ENCODE measurements around the gene LAX1.
"Not testable (repeated sequence)": the region's sequence is repeated elsewhere in the genome, so short reads cannot be mapped to it uniquely, and the experiment has no call there.

The LAX1 gene, protein sequence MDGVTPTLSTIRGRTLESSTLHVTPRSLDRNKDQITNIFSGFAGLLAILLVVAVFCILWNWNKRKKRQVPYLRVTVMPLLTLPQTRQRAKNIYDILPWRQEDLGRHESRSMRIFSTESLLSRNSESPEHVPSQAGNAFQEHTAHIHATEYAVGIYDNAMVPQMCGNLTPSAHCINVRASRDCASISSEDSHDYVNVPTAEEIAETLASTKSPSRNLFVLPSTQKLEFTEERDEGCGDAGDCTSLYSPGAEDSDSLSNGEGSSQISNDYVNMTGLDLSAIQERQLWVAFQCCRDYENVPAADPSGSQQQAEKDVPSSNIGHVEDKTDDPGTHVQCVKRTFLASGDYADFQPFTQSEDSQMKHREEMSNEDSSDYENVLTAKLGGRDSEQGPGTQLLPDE

DNA sequence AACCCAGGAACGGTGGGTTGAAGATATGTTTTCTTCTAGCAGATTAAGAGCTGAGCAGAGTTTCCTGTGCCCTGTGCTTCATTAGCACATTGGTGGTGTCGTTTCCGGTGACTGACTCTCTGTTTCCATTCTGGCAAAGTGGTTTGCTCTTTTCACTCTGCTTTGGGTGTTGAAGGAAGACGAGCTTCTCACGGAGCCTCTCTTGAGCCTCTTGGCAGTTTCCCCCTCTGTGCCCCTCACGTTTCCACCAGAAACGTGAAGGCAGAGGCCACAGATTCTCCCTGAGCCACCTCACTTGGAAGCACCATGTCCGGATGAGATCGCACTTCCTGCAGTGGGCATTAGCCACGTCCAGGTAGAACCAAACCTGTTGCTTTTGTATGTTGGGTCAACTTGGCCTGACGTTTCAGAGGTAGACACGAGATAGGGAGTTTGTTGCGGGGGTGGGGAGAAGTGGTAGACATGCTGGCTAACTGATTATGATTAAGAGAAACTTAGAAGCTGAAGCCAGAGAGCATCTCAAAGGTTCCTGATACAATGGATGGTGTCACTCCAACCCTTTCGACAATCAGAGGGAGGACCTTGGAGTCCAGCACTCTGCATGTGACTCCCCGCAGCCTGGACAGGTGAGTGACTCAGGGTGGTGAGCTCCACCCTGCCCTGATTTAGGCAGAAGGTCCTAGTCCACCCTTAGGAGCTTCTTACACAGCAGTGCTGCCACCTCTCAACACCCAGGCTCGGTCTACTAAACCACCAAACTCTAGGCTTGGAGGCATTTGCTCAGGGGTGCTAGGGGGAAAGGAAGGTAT lies at the start of gene LAX1:
Gene LAX1 (plus strand): TSS at position 155 of the 809 bp plus-strand sequence. CDS start 383 bp downstream, at position 538.
- peak; percentile 92 for DNase-seq

DNA sequence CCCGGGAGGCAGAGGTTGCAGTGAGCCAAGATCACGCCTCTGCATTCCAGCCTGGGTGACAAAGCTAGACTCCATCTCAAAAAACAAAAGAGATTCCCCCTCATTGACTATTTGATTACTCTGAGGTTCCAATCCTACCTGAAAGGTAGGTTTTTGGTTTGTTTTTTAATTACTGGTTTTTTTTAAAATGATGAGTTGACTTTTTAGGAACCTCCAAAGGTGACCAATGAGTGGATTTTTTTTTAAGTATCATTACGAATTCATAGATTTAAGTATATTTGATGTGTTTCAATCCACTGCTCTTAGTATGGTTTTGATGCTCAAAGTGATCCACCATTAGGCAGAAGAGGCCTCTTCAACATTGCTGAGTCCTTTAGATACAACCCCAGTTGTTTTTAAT lies 47.9 kb upstream of the LAX1 start:
- no peak for DNase-seq

DNA sequence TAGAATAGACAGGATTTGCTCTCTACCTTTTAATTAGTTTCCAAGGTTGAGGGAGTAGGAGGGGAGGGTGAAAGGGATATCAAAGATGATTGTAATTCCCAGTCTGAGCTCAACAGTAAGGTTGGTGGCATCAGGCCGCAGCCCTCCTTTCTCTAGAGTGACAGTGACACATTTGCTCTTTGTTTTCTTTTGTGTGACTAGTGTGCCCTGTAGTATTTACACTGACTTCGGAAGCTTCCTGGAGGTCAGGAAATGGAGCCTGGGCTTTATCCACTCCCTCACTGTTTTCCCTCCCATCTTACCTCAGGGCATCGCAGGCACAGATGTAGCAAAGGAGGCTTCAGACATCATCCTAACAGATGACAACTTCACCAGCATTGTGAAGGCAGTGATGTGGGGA lies 44.7 kb upstream of the LAX1 start:
- no peak for DNase-seq

DNA sequence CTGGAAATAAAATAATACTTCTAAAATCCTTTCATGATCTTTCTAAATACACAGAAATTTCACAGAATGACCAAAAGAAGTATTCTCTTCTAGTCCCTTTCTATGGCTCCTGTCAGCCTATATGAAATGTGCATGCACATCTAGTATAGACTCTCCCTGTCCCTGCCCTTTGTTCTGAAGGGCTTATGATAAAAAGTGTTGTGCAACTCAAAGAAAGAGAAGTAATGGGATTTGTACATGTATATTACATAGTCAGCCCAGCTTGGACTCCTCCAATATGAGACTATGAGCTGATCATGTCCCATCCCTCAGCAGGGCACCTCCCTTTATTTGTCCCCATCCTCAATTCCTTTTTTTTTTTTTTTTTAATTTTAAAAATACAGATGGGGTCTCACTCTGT lies 42.1 kb upstream of the LAX1 start:
- no peak for DNase-seq

DNA sequence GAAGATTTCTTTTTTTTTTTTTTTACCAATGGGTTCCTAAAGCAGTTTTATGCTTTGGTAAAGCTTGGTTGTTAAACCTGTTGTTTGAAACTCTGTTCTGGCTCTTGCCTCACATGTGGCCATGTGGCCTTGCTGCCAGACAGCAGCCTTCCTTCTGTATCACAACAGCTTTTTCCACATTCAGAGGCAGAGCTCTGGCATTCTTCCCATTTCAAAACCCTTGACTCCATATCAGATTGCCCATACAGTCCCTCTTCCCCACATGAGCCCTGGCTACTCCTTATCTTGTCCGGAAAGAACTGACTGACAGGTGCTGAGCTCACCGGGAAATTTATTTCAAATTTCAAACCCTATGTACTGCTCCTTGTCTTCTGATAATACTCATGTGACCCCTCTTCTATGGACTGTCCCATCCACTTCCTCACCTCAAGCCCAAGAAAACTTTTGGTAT lies 38.5 kb upstream of the LAX1 start:
- DNase-seq = no peak

DNA sequence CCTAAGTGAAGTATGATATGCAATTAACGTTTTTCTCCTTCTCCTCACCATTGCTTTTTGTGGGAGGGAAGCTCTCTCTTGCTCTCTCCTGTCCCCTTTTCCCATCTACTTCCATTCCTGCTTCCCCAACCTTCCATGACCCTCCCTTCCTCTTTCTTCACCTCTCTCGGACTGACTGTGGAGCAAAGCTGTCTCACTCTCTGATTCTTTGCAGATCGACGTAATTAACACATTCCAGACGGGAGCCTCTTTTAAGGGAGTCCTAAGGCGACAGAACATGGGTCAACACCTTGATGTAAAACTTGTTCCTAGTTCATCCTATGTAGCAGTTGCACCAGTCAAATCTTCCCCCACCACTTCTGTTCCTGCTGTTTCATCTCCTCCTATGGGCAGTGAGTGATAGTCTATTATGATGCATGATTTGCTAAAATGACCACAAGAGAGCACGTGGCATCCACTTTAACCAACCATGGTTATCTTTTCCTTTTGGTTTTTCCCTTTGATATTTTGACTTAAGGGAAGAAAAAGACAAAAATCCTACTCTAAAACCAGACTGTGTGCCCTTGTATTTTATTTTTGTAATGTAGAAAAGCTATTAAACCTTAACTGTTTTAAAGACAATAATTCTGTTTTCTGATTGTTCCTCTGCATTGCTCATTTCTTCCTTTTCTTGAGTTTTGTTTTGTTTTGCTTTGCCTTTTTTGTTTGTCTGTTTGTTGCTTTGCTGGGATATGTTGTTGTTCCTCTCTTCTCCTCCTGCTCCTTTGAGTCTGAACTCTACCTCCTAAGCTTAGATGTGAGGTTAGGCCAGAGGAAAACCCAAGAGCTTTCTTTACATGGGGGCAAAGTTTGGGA lies 31.7 kb upstream of the LAX1 start:
- DNase-seq = no peak

DNA sequence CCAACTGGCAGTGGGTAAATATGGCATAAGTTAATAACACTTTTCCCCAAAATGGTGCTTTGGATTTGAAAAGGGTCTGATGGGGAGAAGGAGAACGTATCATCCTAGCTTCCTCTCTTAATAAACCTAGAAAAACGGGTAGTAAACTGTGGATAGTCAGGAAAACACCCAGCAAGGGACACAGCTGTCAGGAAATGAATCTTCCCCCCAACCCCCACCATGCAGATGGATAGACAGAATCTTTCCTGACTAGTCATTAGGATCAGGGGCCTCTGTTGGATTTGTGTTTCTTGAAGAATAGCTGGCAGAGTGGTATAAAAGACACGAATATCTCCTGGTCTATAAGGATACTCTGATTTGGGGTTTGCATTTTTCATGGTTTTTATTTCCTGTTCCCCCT lies 22.5 kb upstream of the LAX1 start:
- DNase-seq = no peak

DNA sequence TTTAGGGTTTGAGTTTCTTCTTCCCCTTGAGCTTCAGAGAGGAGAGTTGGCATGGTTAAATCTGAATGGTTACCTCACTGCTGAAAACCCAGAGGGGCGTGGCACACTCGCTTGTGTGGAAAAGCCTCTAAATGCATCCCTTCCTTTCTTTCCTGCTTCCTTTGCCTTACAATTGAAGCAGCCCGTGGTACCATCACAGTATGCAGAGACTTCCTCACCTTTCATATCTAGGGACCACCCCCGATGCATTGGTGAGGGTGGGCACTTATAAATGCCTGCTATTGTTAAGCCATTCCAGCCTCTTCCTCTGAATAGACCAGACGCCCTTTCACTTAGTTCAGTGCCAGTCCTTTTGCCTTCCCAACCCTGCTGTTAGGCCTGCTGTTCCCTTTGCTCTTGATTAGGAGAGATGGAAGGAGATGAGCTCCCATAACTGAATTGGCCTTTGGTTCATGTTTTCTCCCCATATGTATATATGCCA lies 21.9 kb upstream of the LAX1 start:
- DNase-seq = no peak

DNA sequence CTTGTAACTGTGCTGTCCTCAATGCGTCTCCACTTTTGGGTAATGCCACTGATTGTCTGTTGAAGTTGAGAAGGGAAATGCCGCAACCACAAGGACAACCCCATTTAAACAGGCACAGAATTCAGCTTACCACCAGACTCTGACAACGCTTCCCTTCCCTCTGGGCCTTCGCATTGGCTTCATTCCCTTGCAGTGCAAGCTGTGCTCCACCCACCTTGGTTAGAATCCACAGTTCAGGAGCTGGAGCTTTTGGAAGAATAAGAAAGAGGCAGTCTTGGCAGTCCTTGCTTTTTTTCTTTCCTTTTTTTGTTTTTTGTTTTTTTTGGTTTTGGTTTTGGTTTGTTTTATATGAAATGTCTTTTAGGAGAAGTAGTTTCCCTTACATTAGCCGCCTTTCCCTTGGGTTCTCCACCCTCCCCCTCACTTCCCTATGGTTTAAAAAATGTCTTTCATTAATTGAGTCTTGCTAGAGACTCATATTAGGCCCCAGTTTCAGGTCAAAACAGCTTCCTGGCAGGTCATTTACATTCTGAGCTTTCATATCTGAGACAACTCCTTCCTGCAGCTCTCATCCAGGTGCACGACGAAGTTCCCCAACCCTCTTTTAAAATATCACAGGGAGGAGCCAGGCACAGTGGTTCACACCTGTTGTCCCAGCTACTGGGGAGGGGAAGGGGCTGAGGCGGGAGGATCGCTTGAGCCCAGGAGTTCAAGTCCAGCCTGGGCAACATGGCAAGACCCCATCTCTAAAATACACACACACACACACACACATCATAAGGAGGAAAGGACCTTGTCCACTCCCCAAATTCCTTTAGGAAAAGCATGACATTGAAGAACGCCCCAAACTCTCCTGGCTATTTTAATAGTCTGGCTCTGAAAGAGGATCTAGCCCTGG lies 20.7 kb upstream of the LAX1 start:
- DNase-seq = peak; percentile 47

DNA sequence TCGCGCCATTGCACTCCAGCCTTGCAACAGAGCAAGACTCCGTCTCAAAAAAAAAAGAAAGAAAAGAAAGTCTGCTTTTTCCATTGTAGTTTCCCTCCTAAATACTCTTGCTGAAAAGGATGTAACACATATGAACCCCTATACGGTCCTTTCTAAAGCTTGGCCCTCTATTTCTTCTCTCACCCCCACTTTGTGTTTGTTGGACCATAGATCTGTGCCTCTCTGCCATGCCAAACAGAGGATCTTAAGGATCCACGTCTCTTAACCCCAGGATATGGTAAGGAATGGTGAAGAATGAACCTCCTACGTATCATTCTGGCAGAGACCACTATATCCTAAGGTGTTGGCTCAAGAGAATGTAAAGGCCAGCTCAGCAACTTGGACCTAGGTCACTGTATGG lies 18.7 kb upstream of the LAX1 start:
- no peak for DNase-seq

DNA sequence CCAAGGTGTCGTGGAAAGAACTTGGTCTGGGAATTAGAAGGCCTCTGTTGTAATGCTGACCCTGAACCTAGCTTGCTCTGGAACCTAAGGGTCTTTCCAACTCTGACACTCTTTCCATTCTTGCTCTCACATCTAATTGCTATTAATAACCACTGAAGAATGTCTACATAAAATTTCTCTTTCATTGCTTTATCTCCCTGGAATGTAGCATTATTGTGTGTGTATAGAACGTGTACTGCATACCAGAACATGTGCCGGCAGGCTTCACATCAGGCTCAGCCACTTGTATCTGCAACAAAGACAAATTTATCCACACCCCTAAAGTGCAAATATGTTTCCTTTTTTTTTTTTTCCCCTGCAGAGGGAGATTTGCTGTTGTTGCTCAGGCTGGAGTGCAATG lies 13.9 kb upstream of the LAX1 start:
- no peak for DNase-seq

DNA sequence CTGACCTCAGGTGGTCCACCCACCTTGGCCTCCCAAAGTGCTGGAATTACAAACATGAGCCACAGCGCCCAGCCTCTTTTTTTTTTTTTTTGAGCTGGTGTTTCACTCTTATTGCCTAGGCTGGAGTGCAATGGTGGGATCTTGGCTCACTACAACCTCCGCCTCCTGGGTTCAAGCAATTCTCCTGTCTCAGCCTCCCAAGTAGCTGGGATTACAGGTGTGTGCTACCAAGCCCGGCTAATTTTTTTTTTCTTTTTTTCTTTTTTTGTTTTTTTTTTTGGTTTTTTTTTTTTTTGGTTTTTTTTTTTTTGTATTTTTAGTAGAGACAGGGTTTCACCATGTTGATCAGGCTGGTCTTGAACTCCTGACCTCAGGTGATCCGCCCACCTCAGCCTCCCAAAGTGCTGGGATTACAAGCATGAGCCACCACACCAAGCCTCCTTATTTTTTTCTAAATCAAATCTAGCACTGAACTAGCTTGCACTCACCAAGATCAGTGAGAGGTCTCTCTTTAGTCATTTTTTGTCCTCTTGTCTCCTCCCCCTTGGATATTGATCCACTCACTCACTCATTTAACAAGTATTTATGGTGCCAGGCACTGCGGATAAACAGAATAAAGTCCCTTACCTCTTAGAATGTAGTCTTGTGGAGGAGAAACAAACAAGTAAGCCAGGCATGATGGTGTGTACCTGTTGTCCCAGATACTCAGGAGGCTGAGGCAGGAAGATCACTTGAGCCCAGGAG lies 13.2 kb upstream of the LAX1 start:
- DNase-seq = not testable (repeated sequence)

DNA sequence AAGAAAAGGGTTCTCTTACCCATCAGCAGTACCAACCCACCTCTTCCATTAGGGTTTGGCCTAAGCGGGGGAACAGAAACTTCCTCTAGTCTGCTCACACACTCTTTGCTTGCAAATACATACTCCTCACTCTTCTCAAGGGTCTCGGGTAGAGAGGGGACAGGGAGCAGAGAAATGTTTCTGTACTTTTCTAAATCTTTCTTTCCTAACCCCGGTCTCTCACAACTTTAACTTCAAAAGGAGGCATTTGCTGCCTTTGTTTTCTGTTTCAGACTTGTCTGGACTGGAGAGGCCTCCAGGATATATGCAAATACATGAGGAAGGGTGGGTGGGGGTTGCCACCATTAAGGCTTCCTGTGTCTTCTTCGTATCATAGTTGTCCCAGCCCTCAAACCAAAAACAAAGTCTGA lies 10.5 kb upstream of the LAX1 start:
- no peak for DNase-seq

DNA sequence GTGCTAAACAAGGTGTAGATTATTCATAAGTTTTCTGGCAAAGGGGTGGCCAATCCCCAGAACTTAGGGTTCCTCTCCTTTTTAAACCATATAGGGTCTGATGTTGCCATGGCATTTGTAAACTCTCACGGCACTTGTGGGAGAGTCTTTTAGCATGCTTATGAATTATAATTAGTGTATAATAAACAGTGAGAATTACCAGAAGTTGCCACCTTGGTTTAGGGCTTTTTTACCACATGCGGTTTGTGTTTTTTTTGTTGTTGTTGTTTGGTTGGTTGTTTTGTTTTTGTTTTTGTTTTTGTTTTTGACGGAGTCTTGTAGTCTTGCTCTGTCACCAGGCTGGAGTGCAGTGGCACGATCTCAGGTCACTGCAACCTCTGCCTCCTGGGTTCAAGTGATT lies 8.9 kb upstream of the LAX1 start:
- peak; percentile 46 for DNase-seq

DNA sequence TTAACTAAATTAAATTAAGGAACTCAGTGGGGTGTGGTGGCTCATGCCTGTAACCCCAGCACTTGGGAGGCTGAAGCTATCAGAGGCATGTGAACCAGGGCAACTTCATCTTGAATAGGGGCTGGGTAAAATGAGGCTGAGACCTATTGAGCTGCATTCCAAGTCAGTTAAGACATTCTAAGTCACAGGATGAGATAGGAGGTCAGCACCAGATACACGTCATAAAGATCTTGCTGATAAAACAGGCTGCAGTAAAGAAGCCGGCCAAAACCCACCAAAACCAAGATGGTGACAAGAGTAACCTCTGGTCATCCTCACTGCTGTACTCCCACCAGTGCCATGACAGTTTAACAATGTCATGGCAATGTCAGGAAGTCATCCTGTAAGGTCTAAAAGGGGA lies 6.2 kb upstream of the LAX1 start:
- DNase-seq = not testable (repeated sequence)

DNA sequence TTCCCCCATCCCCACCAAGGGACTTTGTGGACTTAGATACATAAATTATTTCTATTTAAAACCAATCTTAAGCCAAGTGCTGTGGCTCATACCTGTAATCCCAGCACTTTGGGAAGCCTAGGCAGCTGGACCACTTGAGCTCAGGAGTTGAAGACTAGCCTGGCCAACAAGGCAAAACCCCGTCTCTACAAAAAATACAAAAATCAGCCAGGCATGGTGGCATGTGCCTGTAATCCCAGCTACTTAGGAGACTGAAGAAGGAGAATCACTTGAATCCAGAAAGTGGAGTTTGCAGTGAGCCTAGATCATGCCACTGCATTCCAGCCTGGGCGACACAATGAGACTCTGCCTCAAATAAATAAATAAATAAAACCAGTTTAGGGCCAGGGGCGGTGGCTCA lies 4.5 kb upstream of the LAX1 start:
- no peak for DNase-seq

DNA sequence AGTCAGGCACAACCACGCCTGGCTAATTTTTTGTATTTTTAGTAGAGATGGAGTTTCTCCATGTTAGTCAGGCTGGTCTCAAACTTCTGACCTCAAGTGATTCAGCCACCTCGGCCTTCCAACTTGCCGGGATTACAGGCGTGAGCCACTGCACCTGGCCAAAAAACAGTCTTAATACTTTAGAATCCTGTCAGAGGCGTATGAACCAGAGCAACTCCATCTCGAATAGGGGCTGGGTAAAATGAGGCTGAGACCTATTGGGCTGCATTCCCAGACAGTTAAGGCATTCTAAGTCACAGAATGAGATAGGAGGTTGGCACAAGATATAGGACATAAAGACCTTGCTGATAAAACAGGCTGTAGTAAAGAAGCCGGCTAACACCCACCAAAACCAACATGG lies 3.0 kb upstream of the LAX1 start:
- not testable (repeated sequence) for DNase-seq

DNA sequence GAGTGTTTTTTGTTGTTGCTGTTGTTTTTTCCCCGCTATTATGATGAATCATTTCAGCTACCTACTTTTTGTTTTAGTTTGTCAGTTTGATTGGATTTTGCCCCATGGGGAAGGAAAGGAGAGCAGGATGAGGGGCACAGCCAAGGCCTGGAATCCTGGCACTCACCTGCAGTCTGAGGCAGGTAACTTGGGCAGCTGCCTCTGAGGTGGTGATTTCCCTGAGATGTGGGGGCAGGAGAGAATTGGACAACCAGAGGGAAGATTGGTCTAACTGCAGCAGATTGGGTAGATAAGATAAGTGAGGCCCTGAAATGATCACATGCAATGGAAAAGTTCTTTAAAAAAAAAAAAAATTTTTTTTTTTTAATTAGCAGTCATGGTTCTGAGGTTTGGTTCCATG lies 1.5 kb upstream of the LAX1 start:
- no peak for DNase-seq

DNA sequence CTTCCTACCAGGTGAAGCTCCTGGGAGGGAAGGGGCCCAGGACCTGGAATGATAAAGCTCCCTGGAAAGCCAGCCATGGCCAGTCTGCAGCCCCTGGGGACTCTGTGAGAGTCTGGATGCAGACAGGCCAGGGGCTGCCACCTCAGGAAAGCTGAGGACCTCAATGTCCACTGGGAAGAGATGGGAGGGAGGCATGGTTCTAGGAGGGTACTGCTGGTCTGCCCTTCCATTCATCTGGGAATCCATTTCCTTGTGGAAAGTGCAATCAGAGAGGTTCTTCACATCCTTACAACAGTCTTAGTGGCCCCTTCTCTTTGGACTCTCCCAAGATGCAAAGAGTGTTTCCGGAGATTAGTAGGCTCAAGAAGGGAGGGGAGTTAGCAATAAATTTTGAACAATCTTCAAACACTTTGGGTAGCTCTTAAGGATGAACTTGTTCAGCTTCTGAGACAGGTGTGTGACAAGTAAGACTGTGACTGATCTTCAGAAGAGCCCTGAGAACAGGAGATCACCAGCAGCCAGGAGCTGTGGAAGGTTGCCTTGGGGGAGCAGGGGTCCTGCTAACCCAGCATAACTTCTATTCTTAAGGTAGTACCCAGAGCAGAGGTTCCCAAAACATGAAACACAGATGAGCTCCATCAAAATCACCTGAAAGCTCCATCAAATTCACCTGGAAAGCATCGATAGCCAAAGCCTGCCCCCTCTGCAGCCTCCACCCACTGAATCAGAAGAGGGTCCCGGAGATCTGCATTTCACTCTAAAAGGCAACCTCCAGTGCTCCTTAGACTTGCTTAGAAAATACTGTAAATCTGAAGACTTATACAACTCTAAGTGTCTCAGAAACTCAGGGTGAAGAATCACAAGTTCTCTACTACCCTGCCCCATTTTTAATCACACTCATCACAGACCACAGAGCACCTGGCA lies 616 bp upstream of the LAX1 start:
- DNase-seq = no peak

DNA sequence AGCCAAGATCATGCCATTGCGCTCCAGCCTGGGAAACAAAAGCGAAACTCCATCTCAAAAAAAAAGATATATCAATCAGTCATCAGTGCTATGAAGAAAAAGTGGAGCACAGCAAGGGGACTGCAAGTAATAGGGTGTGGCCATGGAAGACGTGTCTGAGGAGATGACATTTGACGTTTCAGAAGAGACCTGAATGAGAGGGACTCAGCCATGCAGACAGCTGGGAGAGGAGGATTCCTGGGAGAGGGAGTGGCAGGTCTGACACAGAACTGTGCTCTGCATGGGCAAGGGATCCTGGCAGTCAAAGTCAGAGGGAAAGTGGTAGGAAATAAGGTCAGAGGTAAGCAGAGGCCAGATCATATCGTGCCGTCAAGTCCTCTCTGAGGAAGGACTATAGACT lies 3.3 kb downstream of the LAX1 start:
- no peak for DNase-seq
